Stimulated activated CD4-positive, alpha-beta T cell treated with anti-CD3 and anti-CD28 coated beads, Interleukin-4, amount 100 ng/mL, for 24 hours (primary cell): ENCODE data around the gene DDR2.
"Not testable (repeated sequence)": the region's sequence is repeated elsewhere in the genome, so short reads cannot be mapped to it uniquely, and the experiment has no call there.

ENCODE experiments used
- DNase-seq: peaks from one replicate; pipeline ENCODE4 v3.0.0-alpha.2; 2020

Gene DDR2

DNA sequence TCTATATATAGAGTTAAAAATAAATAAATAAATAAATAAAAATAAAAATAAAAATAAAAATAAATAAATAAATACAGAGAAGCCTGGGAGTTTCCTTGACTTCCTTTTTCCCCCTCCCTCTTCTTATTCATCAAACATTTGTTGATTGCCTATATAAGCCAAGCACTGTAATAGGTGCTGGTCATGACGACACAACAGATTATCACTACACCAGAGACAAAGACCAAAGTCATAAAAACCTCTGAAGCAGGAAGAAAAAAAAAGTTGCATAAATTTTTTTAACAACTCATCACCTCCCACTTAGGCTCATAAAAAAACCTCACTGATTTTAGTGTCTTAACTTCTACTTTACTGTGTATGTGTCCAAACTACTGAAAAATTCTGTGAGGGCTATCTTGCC is 95.2 kb downstream of the DDR2 start:
- DNase-seq: not testable (repeated sequence)

GRCh38 chr1:162728573-162728972 is 96.3 kb downstream of the DDR2 start:
- DNase-seq: no peak

DNA sequence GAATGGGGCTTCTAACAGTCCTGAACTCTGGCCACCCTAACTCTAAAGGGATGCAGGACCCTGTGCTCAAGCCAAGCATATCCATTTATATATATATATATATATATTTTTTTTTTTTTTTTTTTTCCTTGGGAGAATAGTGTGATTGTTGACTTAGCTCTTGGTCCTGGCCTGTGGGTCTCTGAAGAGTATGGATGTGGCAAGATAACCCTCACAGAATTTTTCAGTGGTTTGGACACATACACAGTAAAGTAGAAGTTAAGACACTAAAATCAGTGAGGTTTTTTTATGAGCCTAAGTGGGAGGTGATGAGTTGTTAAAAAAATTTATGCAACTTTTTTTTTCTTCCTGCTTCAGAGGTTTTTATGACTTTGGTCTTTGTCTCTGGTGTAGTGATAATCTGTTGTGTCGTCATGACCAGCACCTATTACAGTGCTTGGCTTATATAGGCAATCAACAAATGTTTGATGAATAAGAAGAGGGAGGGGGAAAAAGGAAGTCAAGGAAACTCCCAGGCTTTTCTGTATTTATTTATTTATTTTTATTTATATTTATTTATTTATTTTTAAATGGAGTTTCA is 97.0 kb downstream of the DDR2 start:
- DNase-seq: not testable (repeated sequence)

DNA sequence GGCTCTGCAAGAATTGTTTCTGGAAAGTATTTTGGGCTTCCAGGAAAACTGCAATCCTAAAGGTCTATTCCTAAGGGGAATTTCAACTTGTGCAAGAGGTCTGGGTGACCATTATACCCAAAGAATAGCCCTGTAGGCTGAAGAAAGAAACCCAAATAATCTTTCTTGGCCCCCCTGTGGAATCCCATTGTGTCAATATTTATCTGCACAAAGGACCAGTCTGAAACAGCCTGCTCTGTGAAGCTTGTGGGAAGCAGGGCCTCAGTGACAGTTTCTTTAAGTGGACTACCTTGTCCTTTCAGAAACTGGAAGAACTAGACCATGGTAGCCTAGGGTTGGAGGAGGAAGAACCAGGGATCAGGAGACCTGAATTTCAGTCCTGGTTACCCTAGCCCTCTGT is 99.8 kb downstream of the DDR2 start:
- no peak for DNase-seq

DNA sequence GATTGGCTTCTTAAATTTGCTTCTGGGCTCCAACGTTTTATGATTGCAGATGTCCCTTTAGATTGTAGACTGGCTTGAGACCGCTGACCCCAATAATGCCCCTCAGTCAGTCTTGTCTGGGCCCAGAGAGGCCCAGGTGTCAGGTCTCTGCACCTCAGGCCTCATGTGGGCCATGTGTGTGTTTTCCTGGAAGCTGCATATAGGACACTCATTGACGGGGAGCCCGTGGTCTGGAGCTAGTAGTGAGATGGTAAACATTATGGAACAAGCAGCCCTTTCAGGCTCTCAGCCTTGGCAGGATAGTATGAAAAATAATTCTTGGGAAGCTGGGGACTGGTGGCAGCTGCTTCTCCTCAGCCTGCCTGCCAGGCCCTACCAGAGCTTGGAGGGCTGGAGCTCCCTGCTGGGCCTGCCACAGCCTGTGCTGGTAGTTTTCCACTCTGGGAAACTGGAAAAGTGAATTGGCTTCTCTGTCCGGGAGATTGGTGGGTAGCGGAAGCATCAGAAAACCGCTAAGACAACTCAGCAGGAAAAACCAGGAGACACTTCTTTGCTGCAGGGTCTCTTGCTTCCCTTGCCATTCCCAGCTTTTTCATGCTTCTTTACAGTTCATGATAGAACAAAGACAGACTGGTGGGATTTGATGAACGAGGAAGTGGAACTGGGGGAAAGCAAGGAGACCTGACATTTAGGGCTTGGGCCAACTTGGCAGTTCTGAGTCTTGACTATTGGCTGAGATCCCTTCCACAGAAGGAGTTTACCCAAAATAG is 100.5 kb downstream of the DDR2 start:
- no peak for DNase-seq

- DNase-seq: no peak
Observed at GRCh38 chr1:162733336-162733590, 101.0 kb downstream of the DDR2 start.

- no peak for DNase-seq
Observed at GRCh38 chr1:162734047-162734446, 101.8 kb downstream of the DDR2 start.

DNA sequence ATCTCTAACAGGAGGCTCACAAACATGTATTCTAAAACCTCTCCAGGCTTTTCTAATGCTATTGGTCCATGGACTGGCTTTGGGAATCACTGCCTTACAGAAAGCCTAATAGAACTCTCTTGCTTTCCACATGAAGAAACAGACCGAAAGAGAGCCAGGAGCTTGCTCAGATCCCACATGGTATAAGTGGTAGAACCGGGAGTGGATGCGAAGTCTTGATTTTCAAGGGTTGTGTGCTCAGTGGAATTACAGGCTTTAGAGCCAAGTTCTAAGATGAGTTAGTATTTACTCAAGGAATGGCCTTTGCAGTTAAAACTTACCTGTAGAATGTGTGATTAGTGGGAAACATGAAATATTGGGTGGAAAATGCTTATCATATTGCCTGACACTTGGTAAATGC is 103.9 kb downstream of the DDR2 start:
- no peak for DNase-seq

DNA sequence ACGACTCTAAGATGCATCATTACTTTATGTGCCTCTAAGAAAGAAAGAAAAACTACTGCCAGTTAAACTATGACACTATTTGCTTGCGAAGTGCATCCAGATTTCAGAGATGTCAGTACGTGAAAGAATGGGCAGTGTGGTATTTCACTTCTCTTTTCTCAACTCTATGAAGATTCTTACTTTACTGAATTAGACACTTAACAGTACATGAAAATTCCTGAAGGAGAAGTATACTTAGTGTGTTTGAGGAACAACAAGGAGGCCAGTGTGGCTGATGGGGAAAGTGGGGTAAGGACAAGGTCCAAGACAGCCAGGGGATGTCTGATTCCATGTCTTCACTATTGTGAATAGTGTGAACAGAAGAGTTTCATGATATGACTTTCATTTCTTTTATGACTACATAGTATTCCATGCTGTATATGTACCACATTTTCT is 104.4 kb downstream of the DDR2 start:
- no peak for DNase-seq

DNA sequence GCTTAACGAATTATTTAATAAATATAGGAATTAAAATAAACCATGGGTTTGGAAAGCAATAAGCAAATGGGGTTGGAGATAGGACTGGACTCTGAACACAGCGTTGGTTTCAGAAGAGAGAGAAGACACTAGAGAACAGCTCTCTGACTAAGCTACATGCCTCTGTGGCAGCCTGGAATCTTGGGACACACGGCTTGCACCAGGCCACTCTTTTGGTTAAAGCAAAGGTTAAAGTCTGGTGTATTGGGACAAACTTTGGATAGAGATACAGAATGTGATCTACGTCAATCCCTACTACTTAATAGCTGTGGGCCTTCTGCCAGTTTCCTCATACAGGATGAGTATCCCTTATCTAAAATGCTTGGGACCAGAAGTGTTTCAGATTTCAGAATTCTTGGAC is 108.5 kb downstream of the DDR2 start:
- no peak for DNase-seq

DNA sequence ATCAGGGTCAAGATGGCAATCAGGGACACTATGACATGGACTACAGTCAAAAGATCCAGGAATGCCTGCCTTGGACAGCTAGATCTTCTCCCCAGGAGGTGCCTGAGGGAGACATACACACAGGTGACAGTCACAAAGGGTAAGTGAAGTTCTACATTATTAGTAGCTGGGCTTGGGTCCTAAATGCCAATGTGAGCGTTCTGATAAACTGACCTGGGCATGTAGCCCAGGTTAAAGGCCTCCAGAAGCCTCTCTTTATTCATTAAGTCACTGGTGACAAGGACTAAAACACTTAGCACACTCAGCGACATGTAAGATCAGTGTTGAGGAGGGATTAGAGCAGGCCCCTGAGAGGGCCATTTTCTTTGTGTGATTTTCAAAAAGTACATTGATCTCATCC is 109.3 kb downstream of the DDR2 start:
- no peak for DNase-seq

DNA sequence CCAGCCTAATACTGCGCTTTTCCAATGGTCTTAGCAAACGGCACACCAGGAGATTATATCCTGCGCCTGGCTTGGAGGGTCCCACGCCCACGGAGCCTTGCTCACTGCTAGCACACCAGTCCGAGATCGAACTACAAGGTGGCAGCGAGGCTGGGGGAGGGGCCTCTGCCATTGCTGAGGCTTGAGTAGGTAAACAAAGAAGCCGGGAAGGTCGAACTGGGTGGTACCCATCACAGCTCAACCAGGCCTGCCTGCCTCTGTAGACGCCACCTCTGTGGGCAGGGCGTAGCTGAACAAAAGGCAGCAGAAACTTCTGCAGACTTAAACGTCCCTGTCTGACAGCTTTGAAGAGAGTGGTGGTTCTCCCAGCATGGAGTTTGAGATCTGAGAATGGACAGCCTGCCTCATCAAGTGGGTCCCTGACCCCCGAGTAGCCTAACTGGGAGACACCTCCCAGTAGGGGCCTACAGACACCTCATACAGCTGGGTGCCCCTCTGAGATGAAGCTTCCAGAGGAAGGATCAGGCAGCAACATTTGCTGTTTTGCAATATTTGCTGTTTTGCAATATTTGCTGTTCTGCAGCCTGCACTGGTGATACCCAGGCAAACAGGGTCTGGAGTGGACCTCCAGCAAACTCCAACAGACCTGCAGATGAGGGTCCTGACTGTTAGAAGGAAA is 114.1 kb downstream of the DDR2 start:
- DNase-seq: not testable (repeated sequence)

GRCh38 chr1:162753001-162753658 is 120.9 kb downstream of the DDR2 start:
- no peak for DNase-seq

GRCh38 chr1:162753998-162754585 is 121.8 kb downstream of the DDR2 start:
- no peak for DNase-seq

DNA sequence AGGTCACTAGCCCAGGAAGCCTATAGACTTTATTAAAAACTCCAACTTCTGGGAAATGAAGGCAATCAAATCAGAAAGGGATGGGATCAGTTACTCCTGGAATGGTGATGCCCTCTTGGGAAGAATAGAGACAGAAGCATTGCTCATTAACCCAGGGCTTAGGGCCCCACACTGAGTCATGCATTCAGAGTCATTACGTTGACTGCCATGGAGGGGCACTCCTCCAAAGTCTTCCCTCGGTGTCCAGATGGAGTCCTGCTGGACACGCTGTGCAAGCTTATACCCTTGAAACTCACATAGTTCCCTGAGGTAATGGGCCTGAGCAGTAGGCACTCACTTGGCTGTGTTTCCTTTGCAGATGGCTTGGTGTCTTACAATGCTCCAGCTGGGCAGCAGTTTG is 123.0 kb downstream of the DDR2 start:
- DNase-seq: no peak

DNA sequence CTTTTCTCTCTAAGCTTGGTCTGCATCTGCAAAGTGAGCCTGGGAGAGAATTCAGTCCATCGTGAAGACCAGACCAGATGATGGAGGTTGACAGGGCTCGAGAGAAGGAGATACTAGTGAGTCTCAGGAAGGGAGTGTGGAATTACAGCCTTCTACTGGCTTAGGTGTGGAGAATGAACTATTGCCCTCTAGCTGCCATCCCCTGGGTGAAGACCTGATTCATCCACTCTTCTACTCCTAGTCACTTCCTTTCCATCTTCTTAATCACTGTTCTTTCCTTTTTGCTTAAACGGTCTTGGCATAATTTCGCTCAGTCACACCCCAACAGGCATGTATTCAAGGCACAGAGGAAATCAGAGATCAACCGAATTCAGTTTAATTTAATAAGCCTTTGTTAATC is 124.3 kb downstream of the DDR2 start:
- DNase-seq: no peak

DNA sequence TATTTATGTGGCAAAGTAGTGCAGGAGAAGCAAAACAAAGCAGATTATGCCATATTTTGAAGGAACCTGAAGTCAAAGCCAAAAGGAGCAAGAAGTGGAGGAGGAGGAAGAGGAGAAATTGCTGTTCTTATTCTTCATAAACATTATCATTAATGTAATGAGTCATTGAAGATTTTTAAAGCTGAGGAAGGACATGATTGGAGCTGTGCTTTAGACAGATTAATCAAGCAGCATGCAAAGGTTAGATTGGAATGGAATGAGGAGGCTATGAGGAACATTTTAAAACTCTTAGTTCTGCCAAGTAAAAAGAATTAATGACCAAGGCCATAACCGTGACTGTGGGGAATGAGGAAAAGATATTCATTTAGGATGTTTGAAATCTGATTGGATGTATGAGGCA is 125.2 kb downstream of the DDR2 start:
- DNase-seq: no peak

DNA sequence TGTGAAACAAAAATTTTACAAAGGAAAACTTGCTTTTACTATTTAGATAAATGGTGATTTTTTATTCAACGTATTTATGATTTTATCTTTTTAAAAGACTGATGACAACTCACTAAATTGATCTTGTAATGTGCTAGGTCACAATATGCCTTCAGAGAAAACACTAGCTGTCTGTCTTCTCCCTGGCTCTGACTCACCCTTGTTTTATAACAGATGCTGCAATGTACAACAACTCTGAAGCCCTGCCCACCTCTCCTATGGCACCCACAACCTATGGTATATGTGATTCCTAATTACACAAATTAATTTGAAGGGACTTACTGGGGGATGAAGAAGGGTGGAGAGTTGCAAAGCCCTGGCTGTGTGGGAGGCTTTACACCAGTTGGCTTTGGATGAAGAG is 133.5 kb downstream of the DDR2 start:
- no peak for DNase-seq

DNA sequence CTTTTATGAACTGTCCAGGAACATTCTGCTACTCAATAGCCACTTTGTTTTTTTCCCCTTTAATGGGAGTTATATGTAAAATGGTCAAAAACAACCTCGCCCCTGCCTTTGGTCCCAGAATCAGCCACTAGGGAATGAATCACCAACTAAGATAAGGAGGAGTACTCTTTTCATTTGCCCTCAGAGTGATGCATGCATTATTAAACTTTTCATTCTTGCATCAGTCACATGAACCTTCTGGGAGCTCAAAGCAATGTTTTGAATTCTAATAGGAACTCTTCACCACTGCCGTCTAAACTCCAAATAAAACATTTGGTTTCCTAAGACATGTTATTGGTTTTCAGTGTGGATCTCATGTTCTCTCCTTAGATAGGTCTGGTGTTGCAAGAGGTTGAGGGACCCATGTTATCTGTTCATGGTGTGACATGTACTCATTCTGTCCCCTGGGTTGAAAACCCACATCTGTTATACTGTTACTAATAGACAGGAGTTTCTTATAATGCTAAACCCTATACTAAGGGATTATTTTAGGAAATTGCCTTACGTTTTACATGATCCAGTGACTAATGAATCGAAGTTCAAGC is 140.4 kb downstream of the DDR2 start:
- no peak for DNase-seq

DNA sequence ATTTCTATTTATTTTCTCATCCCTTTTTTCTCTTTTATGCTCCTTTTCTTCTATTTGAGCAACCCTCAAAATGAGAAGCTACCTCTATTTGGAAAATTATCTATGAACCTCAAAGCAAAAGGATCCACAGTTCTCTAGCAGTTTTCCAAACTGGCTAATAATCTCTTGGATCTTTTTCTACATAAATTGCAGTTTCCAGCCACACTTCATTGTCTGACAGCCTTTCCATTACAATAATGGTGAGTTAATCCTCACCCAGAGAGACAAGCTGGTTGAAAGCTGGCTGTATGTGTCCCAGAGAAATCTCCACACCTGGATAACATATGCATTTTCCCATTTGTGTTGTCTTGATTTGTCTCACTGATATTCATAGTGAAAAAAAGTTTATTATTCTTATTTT is 141.7 kb downstream of the DDR2 start:
- no peak for DNase-seq

DNA sequence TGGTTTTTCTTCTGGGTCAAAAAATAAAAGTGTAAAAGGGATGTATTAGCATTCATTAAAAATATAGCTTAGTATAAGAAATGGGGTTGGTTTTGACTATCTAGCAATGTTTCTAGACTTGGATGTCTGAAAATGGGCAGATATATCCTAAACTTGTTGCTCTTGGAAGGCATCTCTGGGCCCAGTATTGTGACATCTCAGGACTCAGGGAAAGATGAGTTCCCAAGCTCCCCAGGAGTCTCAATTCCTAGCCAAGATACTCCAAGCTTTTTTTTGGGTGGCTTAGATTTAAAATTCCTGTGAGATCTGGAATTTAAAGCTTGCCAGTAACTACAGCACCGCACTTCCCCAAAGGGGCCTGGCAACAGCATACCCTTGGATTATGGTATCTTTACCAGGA is 146.8 kb downstream of the DDR2 start:
- DNase-seq: no peak

DNA sequence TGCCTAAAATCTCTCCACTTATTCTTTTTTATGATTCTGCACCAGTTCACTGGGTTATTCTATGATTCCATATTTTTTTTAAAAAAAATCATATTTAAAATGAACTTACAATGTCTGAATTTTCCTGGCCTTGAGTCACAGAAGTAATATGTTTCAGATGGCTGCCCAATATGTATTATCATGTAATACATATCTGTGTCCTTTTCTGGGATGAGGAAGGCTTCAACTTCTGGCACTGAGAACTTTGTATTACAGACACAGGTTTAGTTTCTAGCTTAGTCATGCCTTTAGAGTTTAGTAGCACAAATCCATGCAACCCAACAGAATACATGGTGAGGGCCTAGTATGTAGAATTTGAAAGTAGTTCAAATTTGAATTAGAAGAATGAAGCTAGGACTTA is 150.4 kb downstream of the DDR2 start:
- DNase-seq: no peak

- not testable (repeated sequence) for DNase-seq
Observed at GRCh38 chr1:162784926-162785325, 152.7 kb downstream of the DDR2 start.
